Measurements from ENCODE around the gene B3GALNT1.

Gene B3GALNT1, protein sequence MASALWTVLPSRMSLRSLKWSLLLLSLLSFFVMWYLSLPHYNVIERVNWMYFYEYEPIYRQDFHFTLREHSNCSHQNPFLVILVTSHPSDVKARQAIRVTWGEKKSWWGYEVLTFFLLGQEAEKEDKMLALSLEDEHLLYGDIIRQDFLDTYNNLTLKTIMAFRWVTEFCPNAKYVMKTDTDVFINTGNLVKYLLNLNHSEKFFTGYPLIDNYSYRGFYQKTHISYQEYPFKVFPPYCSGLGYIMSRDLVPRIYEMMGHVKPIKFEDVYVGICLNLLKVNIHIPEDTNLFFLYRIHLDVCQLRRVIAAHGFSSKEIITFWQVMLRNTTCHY

DNA sequence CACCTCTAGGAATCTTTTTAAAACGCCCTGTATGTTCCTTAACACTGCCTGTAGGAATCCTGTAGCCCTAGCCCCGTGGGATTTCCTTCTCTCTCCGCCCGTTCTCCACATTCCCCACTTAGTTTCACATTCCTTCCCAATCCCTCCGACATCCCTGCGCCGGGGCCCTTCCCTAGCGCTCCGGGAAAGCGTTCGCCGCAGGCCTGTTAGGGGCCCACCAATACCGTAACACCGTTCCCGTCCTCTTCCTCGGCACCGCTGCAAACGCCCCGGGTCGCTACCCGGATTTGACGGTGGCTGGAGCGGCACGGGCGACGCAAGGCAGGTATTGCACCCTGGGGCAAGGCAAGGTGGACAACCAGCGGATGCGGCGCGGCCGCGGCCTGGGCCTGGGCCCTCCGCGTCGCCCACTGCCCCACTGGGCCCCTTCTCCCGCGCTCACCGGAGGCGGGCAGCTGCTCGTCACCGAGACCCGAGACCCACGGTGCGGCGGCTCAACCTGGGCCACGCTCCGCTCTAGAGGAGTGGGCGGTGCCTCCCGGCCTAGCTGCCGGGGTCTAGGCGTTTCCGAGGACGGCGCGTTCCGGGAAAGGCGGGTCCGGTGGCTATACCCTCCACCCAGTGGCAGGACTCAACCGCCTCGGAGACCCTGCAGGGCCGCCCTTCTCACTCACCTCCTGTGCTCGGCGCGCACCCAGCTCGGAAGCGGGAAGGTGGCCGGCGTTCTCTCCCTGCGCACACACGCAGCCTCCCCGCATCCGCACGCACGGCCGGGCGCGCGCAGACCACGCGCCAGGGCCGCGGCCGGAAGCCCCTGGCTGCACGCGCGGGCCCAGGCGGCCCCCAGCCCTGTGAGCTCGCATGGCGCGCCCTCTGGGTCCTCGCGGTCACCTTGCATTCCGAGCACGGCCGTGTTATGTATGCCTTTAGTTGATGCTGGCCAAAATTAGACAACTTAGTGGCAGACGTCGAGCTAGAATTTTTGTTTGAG lies at the start of gene B3GALNT1:
Gene B3GALNT1 (minus strand): TSS at position 789 of the 991 bp plus-strand sequence. CDS start 18,595 bp downstream, outside the sequence.
- peak; percentile 22 for DNase-seq

DNA sequence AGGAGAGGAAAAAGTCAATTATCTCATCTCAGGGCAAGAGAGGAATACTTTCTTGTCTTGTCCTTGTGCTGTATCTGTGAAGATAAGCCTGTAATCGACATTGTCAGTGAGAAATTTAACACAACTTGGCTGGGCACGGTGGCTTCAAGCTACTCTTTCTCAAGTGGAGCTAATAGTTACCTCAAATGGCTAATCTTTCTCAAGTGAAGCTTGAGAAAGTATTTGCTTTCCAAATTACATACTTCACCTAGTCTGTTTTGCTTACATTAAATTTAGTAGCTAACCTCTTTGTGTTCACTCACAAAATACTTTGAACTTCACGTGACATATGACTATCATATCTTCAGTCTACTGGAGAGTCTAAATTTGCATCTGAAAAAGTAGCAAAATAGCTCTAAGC lies 48.3 kb upstream of the B3GALNT1 start:
- DNase-seq, result no peak

DNA sequence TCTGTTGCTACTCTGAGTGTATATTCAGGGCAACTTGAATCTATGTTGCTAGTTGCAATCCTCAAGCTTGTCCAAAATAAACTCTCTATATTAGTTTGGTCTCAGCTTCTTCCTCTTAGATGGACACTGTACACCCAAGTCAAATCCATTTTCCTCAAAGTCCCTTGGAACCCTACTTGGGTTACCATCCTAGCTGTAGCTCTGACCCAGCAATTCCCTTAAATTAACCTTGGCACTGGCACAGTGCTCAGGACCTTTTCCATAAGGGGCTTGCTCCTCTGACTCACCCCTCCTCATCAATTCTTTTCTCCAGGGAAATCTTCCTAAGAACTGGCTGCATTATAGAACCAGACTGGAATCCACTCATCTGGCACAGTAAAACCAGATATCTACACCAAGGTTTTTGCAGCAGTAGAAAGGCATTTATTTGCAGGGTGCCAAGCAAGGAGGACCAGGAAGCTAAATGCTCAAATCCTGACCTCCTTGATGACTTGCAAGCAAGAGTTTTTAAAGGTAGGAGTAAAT lies 44.9 kb upstream of the B3GALNT1 start:
- DNase-seq, result no peak

DNA sequence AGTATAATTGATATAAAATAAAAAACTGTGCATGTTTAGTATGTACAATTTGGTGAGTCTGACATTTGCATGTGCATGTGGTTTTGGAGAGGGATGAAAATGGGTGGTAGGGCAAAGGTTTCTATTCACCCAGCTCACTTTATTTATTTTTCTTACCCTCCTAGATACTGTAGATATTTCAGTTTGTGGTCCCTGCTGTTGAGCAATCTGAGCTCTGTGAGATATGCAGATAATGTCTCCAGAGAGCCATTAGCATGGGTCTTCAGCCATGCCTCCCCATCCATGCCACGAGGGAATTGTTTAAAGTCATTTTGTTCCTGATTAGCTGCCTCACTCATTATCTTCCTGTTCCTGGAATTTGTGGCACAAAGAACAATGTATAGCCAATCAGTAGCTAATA lies 44.4 kb upstream of the B3GALNT1 start:
- DNase-seq, result no peak

DNA sequence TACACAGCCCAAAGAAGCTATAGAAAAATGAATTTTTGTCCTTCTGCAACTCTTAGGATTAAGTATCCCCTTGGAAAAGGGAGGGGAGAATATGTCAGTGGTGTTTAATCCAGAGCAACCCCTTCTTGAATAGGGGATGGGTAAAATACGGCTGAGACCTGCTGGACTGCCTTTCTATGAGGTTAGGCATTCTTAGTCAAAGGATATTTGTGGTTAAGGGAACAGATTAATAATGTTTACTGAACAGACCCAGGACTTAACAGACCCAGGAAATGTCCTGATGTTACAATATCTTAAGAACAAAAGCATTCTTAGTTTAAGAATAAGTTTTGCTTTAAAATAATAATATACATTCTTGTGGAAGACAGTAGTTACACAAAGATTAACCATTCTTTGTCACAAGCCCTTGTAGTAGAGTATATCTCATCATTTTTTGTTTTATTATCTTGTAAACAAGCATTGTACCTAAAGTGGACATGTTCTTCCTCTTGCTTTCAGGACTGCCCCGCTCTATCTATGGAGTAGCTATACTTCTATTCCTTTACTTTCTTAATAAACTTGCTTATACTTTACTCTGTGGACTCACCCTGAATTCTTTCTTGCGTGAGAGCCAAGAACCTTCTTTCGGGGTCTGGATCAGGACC lies 43.8 kb upstream of the B3GALNT1 start:
- DNase-seq, result no peak

DNA sequence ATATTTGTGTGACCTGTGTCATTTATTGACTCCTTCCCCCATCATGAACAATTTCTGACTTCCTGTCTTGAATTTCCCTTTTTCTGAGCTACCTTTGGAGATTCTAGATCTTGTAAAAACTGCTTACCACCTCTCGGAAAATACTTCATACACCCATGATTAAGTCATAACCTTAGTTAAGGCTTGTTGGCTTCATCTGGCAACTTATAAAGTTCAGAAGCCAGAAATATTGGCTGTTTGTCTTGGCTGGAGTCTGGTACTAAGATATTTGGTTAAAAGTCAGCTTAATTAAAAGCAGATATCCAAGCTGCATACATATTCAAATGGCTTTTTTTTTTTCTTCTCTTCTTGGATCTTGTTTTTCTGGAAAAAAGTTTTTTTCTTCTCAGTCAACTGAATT lies 37.3 kb upstream of the B3GALNT1 start:
- no peak for DNase-seq

DNA sequence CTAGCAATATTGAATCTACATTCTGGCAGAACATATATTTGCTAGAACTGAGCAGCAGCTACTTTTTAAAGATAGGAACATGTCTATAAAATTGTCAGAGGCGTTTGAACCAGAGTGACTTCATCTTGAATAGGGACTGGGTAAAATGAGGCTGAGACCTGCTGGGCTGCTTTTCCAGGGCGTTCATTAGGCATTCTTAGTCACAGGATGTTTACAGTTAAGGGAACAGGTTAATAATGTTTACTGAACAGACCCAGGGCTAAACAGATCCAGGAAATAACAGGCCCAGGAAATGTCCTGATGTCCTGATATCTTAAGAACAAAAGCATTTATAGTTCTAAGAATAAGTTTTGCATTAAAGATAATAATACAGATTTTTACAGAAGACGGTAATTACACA lies 34.5 kb upstream of the B3GALNT1 start:
- DNase-seq, result no peak

DNA sequence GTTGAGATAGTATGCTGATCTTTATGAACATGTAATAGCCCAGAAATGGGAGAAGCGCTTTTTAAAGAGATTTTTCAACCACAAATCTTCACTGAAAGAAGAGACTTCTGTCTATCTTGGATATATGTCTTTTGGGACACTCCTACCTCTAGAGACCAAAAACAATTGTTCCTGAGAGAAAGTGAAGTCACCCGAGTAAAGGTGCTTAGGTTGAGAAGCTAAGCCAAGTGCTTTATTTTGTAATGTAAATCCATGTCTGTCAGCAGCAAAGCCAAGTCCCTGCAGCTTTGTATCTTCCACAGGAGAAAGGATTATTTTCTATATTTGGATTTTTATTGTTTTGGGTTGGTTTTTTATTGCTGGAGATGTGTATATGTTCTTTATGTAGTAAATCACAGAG lies 32.1 kb upstream of the B3GALNT1 start:
- DNase-seq, result no peak

DNA sequence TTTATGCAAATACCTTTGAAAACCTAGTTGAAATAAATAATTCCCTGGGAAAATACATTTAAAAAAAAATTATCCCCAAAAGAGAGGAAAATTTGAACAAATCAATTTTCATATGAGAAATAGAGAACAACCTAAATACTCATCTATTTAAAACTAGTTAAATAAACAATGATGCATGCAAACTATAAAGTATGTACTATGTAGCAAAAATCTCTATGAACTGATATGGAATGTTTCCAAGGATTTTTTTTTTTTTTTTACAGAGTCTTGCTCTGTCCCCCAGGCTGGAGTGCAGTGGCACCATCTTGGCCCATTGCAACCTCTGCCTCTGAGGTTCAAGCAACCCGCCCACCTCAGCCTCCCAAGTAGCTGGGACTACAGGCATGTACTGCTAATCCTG lies 27.2 kb upstream of the B3GALNT1 start:
- DNase-seq, result no peak

DNA sequence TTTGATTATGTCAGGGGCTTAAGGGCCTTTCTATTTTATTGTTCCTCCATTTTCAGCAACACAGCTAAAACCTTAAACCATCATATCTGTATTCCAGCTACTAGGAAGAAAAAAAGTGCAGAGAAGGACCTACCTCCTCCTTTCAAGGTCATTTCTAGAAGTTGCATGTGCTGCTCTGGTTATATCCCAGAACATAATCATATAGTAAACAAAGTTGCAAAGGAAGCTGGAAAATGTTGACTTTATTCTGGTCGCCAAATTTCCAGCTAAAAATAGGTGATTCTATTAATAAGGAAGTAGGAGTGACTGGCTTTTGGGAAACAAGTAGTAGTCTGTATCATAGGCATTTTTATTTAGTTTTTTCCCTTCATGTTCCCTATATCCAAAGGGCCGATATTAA lies 21.3 kb upstream of the B3GALNT1 start:
- DNase-seq, result no peak

DNA sequence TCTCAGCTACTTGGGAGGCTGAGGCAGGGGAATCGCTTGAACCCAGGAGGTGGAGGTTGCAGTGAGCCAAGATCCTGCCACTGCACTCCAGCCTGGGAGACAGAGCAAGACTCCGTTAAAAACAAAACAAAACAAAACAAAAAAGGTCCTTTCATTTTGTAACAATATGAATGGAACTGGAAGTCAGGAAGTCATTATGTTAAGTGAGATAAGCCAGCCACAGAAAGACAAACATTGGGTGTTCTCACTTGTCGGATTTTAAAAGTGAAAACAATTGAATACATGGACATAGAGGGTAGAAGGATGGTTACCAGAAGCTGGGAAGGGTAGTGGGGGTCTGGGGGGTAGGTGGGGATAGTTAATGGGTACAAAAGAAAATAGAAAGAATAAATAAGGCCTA lies 12.5 kb upstream of the B3GALNT1 start:
- DNase-seq, result no peak

DNA sequence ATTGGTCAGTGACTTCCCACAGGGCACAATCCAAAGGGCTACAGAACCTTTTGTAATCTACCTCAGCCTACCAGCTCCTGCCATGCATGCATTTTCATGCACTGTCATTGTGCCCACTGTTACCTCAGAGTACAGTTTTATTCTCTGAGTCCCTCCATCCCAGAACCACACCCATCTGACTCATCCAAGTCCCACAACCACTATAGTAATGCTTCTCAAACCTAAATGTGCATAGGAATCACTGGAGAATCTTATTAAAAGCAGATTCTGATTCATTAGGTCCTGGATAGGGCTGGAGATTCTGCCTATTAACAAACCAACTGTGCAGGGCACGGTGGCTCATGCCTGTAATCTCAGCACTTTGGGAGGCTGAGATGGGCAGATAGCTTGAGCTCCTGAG lies 3.7 kb upstream of the B3GALNT1 start:
- DNase-seq, result no peak

DNA sequence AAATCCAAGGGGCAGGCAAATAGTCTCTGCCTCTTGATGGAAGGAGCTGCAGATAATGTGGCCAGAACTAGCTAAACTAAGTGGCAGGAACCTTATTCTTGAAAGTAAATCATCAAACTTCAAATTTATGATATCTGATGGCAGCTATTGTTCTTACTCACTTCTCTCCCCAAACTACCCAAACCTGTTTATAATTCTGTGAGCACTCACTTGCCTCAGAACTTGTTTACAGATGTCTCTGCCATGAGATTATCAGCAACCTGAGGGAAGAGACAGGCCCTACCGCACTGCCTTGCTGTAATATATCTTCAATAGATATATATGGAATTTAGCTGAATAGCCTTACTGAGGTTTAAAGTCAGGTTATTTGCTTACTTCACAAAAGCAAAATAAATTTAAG lies 2.2 kb upstream of the B3GALNT1 start:
- DNase-seq, result no peak

DNA sequence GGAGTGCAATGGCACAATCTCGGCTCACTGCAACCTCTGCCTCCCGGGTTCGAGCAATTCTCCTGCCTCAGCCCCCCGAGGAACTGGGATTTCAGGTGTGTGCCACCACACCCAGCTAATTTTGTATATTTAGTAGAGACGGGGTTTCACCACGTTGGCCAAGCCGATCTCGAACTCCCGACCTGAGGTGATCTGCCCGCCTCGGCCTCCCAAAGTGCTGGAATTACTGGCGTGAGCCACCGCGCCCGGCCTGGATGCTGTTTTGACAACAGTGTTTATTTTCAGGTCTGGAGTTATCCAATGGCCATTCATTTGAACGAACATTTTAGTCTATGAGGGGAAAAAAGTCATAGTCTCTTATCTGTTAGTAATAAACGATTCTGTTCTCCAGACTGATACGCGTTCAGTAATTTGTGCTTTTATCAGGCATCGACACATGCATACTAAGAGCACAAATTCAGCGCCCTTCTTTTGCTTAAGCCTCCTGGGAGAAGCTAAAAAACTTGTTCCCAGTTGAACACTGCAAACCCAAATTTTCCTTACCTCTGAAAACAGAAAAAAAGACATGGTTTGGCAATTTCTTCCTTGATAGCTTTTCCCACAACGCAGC lies 1.3 kb downstream of the B3GALNT1 start:
- DNase-seq, result no peak

DNA sequence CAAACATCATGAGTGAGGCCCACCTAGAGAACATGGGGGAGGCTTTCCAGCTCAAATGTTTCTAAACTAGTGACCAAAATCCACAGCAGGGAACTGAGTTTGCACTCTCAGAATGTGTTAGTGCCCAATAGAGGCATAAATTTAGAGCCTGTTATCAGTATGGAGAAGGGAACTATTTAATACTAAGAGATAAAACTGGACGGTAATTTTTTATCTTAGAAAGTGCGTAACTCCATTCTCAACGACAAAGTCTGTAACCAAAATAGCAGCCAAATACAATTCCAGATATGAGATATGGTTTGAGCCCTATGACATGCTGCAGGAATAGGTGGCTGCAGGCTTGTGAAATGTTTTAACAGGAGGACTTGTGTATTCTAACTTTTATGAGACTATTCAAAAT lies 3.5 kb downstream of the B3GALNT1 start:
- no peak for DNase-seq

DNA sequence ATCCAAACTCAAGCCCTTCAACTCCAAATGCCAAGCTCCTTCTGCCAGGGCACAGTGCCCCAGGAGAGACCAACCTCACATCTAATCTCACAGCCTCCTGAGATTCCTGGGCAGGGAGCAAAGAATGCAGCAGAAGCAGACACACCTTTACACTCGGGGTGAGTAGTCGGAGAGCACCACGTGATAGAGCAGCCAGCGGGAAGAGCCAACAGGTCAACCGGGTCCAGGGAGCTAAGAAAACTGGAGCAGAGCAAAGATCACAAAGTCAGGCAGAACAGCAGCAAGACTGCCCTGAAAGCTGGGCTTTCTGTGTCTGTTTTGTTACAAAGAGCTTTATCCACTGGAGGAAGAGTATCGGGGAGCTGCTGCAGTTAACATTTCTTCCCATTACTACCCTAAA lies 4.2 kb downstream of the B3GALNT1 start:
- no peak for DNase-seq

DNA sequence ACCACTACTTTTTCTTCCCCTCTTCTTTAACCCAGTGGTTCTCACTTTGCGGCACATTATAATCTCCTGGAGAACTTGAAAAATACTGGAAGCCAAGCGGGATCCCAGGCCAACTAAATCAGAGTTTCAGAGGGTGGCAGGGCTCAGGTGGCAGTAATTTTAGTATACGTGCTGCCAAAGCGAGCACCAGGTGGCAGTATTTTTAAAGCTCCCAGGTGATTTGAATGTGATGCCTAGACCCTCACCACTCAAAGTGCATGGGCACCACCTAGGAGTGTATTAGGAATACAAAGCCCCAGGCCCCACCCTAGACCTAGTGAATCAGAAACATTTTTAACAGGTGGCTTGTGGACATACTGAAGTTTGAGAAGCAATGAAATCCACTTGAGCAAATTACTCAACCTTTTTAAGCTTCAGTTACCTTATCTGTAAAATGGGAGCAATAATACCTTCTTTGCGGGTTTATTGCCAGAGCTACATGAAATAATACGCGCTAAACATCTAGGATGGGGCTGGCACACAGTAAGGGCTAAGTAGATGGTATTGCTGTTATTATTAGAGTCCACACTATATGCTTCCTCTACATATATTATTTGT lies 8.3 kb downstream of the B3GALNT1 start:
- DNase-seq, result no peak

DNA sequence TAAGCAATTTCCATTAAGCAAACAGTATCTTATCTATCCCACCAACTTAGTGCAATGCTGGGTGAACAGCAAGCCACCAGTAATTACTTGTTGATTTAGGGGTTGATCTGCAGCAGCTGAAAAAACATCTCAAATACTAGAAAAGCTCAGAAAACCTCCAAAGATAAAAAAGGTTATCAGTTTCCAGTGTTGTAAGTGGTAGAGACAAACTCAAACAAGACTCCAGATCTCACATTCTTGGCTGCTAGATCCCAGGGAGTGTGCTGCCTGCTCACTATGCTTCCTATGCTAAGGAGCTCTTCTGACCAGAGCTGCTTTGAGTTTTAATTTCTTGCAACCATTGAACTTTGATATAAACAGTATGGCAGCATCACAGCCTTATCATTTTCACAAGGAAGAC lies 11.3 kb downstream of the B3GALNT1 start:
- DNase-seq, result no peak

DNA sequence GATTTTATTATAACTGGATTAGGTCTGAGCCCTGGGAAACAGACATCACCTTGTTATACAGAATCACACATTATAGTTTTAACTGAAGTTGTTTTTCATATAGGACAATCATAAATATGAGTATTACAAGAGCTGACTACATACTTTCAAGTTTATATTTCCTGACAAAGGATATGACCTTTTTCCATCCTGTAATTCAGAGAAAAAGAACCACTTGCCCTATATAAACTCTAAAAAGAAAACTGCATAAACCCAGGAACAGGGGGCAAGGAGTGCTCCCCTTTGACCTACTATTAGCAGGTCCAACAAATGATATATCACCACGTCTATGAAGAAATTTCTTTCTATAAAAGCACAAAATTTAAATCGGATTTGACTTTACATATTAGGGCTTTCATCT lies 20.9 kb downstream of the B3GALNT1 start:
- DNase-seq, result no peak

DNA sequence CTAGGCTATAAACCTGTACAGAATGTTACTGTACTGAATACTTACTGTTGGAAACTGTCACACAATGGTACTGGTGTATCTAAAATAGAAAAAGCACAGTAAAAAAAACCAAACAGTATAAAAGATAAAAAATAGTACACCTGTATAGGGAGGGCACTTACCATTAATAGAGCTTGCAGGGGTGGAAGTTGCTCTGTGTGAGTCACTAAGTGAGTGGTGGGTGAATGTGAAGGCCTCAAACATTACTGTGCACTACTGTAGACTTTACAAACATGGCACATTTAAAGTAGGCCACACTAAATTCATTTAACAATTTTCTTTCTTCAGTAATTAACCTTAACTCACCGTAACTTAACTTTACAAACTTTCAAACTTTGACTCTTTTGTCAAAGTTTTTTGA lies 22.0 kb downstream of the B3GALNT1 start:
- DNase-seq, result no peak

DNA sequence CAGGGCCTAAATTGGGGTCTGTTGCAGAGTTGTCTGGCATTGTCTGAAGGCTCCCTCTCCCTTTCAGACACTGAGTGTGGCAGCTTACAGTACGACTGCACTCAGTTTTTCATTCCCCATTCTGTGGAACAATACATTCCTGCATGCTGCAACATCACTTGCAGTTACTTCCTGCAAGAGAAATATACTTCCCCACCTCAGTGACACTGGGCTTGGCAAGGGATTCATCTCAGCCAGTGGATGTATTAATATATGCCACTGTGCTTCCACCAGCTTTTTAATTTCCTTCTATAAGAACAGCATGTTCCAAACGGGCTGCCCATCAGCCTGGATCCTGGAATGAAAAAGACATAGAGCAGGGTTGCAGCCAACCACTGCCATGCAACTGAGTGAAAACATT lies 23.1 kb downstream of the B3GALNT1 start:
- no peak for DNase-seq

DNA sequence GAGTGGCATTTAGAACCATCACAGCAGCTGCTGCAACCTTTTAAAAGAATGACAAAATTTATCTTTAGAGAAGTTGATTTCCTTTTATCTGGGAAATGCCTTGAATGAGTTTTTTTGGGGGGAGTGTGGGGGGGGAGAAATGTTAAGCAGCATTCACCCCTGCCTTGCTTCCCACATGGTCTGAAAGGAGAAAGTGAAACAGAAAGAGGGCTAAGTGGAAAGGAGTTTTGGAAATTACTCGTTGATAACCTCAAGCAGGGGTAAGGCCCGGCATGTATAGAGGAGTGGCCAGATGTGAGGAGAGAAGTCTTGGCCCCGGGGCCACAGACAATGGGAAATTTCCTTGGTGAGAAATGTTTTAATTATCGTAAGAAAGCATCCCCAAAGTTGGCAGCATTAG lies 23.5 kb downstream of the B3GALNT1 start:
- DNase-seq, result no peak

DNA sequence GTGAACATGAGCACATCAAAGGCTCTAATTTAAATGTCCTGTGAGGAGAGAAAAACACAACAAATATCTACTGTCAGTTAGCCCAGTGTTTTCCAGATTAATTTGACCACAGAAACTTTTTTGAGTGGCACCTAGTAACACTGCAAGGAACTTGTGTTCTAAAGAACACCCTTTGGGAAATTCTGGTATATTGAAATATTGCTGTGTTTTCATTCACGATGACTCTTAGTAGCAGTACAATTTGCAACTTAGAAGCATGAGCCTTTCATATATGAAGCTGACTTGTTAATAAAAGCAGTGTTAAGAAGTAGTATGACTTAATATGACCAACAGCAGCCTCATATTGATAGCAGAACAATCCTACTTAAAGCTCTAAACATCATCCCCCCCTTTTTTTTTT lies 32.0 kb downstream of the B3GALNT1 start:
- no peak for DNase-seq
